T-helper 9 cell (primary cell): ENCODE data around the gene SLITRK1.

ENCODE experiments used
- DNase-seq: peaks from one replicate; pipeline ENCODE4 v3.0.0-alpha.2; 2020

Gene SLITRK1

GRCh38 chr13:83865161-83866137 is 16.8 kb downstream of the SLITRK1 start:
- DNase-seq, result no peak

DNA sequence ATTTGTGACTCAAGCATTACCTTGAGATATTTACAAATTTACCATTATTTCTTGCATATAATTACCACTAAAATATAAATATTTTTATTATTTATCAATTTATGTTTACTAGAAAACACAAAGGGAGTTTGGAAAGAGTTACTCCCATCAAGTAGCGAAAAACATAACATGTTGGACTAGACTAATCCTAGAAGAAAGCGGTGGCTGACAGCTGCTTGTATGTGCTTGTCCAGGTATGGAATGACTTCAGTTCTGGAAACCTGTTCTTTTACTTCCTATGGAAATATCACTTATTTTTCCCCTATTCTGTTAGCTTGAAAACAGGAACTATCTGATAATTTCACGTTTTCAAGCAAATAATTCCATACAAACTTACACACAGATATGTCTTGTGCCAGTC is 28.5 kb downstream of the SLITRK1 start:
- no peak for DNase-seq

DNA sequence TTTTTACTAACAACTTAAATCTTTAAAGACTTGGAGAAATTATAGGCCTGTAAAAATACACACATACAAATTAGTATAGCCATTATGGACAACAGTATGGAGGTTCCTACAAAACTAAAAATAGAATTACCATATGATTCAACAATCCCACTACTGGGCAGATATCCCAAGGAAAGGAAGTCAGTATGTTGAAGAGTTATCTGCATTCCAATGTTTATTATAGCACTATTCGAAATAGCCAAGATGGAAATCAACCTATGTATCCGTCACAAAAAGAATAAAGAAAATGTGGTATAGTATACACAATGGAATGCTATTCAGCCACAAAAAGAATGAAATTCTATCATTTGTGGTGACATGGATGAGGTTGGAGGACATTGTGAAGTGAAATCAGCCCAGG is 37.2 kb downstream of the SLITRK1 start:
- no peak for DNase-seq

- DNase-seq, result no peak
Measured at GRCh38 chr13:83839146-83839545, 43.1 kb downstream of the SLITRK1 start.

GRCh38 chr13:83831796-83832195 is 50.5 kb downstream of the SLITRK1 start:
- DNase-seq, result no peak

- DNase-seq, result no peak
Measured at GRCh38 chr13:83829810-83830209, 52.5 kb downstream of the SLITRK1 start.

GRCh38 chr13:83827338-83827737 is 54.9 kb downstream of the SLITRK1 start:
- DNase-seq, result no peak
